Measurements from ENCODE around the gene MARS2. TPM values are rescaled to one million over a fixed set of nuclear protein-coding genes. Genes with fewer than 3 reads are reported as not detected.
"Not testable (repeated sequence)": the region's sequence is repeated elsewhere in the genome, so short reads cannot be mapped to it uniquely, and the experiment has no call there.

MARS2 gene
- total RNA-seq, 4 donors from 2014 or later: 3.4 to 8.9 (median 7.7) TPM

DNA sequence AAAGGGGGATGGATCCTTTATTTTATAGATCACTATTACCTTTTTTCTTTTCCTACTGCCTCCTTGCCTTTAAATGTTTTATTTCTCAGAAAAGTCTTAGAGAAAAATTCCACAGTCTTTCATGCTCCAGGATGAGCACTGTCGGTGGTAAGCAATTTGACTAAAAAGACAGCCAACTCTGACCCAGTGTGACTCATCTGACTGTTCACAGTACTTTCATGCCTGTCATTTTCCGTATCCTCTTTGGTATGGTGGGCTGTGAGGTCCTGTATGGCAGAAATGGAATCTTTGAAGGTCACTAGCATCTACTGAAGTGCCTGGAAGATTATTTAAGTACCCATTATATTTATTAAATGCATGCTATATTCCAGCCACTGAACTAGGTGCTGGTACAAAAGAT is 27.7 kb upstream of the MARS2 start:
- no peak overlapping the region for H3K27ac ChIP-seq
- H3K36me3 ChIP-seq: no peaks in the 10 kb centered on the region
- no peak overlapping the region for H3K4me3 ChIP-seq
- H3K4me1 ChIP-seq: peaks cover 0 to 4% of the 10 kb centered on the region in 2 donors
- no peak for ATAC-seq
- TF ChIP-seq, protein P1, sequence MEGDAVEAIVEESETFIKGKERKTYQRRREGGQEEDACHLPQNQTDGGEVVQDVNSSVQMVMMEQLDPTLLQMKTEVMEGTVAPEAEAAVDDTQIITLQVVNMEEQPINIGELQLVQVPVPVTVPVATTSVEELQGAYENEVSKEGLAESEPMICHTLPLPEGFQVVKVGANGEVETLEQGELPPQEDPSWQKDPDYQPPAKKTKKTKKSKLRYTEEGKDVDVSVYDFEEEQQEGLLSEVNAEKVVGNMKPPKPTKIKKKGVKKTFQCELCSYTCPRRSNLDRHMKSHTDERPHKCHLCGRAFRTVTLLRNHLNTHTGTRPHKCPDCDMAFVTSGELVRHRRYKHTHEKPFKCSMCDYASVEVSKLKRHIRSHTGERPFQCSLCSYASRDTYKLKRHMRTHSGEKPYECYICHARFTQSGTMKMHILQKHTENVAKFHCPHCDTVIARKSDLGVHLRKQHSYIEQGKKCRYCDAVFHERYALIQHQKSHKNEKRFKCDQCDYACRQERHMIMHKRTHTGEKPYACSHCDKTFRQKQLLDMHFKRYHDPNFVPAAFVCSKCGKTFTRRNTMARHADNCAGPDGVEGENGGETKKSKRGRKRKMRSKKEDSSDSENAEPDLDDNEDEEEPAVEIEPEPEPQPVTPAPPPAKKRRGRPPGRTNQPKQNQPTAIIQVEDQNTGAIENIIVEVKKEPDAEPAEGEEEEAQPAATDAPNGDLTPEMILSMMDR (IDR thresholded peaks at IDR 0.05 in 4 of 5, conservative IDR thresholded peaks at IDR 0.05 in 1 of 5): no peak
- no peak for TF ChIP-seq POLR2A (IDR thresholded peaks at IDR 0.05)
- in situ Hi-C loops (cut with MboI; ENCODE audit: low sequenced_read_pairs in 4 of 4) (no loop called here), intact Hi-C loops (cut with DNase I; ENCODE audit: low total_unique reads) (no loop called here)
- no peaks in the 10 kb centered on the region for H3K27me3 ChIP-seq
- no peaks in the 10 kb centered on the region for H3K9me3 ChIP-seq
- DNase-seq: no peak

DNA sequence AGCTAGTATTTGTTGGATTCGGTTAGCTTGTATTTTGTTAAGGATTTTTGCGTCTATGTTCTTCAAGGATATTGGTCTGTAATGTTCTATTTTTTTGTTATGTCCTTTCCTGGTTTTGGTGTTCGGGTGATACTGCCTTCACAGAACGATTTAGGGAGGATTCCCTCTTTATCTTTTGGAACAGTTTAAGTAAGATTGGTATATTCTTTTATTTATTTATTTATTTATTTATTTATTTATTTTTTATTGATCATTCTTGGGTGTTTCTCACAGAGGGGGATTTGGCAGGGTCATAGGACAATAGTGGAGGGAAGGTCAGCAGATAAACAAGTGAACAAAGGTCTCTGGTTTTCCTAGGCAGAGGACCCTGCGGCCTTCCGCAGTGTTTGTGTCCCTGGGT is 10.0 kb upstream of the MARS2 start:
- H3K9me3 ChIP-seq; ATAC-seq; H3K27ac ChIP-seq; DNase-seq; intact Hi-C loops (cut with DNase I; ENCODE audit: low total_unique reads); H3K27me3 ChIP-seq; H3K36me3 ChIP-seq; in situ Hi-C loops (cut with MboI; ENCODE audit: low sequenced_read_pairs in 4 of 4); H3K4me1 ChIP-seq; H3K4me3 ChIP-seq: not testable (repeated sequence)

DNA sequence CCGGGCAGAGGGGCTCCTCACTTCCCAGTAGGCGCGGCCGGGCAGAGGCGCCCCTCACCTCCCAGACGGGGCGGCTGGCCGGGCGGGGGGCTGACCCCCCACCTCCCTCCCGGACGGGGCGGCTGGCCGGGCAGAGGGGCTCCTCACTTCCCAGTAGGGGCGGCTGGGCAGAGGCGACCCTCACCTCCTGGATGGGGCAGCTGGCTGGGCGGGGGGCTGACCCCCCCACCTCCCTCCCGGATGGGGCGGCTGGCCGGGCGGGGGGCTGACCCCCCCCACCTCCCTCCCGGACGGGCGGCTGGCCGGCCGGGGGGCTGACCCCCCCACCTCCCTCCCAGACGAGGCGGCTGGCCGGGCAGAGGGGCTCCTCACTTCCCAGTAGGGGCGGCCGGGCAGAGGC is 9.2 kb upstream of the MARS2 start:
- DNase-seq; intact Hi-C loops (cut with DNase I; ENCODE audit: low total_unique reads); in situ Hi-C loops (cut with MboI; ENCODE audit: low sequenced_read_pairs in 4 of 4): not testable (repeated sequence)

DNA sequence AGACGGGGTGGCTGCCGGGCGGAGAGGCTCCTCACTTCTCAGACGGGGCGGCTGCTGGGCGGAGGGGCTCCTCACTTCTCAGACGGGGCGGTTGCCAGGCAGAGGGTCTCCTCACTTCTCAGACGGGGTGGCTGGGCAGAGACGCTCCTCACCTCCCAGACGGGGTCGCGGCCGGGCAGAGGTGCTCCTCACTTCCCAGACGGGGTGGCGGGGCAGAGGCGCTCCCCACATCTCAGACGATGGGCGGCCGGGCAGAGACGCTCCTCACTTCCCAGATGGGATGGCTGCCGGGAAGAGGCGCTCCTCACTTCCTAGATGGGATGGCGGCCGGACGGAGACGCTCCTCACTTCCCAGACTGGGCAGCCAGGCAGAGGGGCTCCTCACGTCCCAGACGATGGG is 8.6 kb upstream of the MARS2 start:
- ATAC-seq: not testable (repeated sequence)

More for the DNA sequence above, 9.2 kb upstream of the MARS2 start:
- not testable (repeated sequence) for H3K27ac ChIP-seq, ATAC-seq, H3K27me3 ChIP-seq, H3K9me3 ChIP-seq, H3K36me3 ChIP-seq, H3K4me3 ChIP-seq, H3K4me1 ChIP-seq

DNA sequence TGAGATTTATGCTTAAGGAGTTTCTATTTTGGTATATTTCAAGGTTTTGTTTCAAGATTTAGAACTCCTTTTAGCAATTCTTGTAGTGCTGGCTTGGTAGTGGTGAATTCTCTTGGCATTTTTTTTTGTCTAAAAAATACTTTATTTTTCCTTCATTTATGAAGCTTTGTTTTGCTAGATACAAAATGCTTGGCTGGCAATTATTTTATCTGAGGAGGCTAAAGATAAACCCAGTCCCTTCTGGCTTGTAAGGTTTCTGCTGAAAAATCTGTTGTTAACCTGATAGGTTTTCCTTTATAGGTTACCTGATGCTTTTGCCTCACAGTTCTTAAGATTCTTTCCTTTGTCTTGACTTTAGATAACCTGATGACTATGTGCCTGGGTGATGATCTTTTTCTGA is 5.4 kb upstream of the MARS2 start:
- intact Hi-C loops (cut with DNase I; ENCODE audit: low total_unique reads): loop anchor here (10.0 kb wide), 2 partner anchors 775 to 1765 kb away; partner anchors contain the start of gene PGAP1
- in situ Hi-C loops (cut with MboI; ENCODE audit: low sequenced_read_pairs in 4 of 4): loop anchor here in 3 of 4 donors (10.0 kb wide), 3 partner anchors 75 to 185 kb away; partner anchors contain the start of genes BOLL (in 2 of the 3) and MOB4 (in 1 of the 3)

More for the DNA sequence above, 8.6 kb upstream of the MARS2 start:
- H3K27ac ChIP-seq; H3K36me3 ChIP-seq; intact Hi-C loops (cut with DNase I; ENCODE audit: low total_unique reads); H3K9me3 ChIP-seq; H3K4me3 ChIP-seq; in situ Hi-C loops (cut with MboI; ENCODE audit: low sequenced_read_pairs in 4 of 4); DNase-seq; H3K4me1 ChIP-seq; H3K27me3 ChIP-seq: not testable (repeated sequence)

DNA sequence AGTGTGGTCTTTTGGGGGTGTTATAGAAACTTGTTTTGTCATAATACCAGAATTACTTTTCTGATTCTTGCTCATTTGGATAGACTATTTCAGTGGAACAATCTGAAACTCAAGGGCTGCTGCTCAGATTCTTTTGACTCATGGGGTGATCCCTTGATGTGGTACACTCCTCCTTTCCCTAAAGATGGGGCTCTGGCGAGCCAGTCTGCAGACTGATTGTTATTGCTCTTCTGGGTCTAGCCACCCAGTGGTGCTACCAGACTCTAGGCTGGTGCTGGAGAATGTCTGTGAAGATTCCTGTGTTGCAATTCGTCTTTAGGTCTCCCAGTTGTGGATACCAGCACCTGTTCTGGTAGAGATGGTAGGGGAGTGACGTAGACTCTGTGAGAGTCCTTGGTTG is 4.2 kb upstream of the MARS2 start:
- DNase-seq (no peak), ATAC-seq (no peak)
- Histone ChIP-seq H3K27ac (no peak overlapping the region), H3K4me3 (no peak overlapping the region), H3K4me1 (peaks cover 0 to 9% of the 10 kb centered on the region in 2 donors), H3K36me3 (no peaks in the 10 kb centered on the region), H3K27me3 (no peaks in the 10 kb centered on the region), H3K9me3 (no peaks in the 10 kb centered on the region)
- TF ChIP-seq, protein P1 (IDR thresholded peaks at IDR 0.05 in 4 of 5, conservative IDR thresholded peaks at IDR 0.05 in 1 of 5): no peak
- TF ChIP-seq POLR2A (IDR thresholded peaks at IDR 0.05): no peak
- in situ Hi-C loops (cut with MboI; ENCODE audit: low sequenced_read_pairs in 4 of 4) (loop anchor here in 3 of 4 donors (10.0 kb wide), 3 partner anchors 74 to 186 kb away; partner anchors contain the start of genes BOLL (in 2 of the 3) and MOB4 (in 1 of the 3)), intact Hi-C loops (cut with DNase I; ENCODE audit: low total_unique reads) (loop anchor here (10.0 kb wide), 2 partner anchors 776 to 1764 kb away; partner anchors contain the start of gene PGAP1)

More for the DNA sequence above, 5.4 kb upstream of the MARS2 start:
- H3K27me3 ChIP-seq, ATAC-seq, H3K27ac ChIP-seq, H3K4me3 ChIP-seq, H3K4me1 ChIP-seq, H3K9me3 ChIP-seq, H3K36me3 ChIP-seq, DNase-seq: not testable (repeated sequence)
